HUES6 (cell line): ENCODE measurements around the gene GAMT.

Experiments used
- H3K27ac ChIP-seq: 2 replicates; pipeline ENCODE4 v1.7.0; 2013; ENCODE audit warnings: low read depth, mild to moderate bottlenecking, low read length, inconsistent platforms
- H3K27me3 ChIP-seq: 2 replicates; pipeline ENCODE4 v1.6.1; 2013; ENCODE audit warnings: low read length; ENCODE audit not compliant: control insufficient read depth, insufficient read depth
- H3K36me3 ChIP-seq: 2 replicates; pipeline ENCODE4 v1.6.1; 2013; ENCODE audit warnings: low read length; ENCODE audit not compliant: control insufficient read depth, insufficient read depth
- H3K4me1 ChIP-seq: 2 replicates; pipeline ENCODE4 v1.6.1; 2013; ENCODE audit warnings: low read length; ENCODE audit not compliant: control insufficient read depth, insufficient read depth
- H3K4me3 ChIP-seq: 2 replicates; pipeline ENCODE4 v1.5.1; 2013; ENCODE audit warnings: low read depth, low read length
- H3K9ac ChIP-seq: one replicate; pipeline ENCODE4 v1.6.1; 2013; ENCODE audit warnings: mild to moderate bottlenecking, low read length
- H3K9me3 ChIP-seq: 2 replicates; pipeline ENCODE4 v1.6.1; 2013; ENCODE audit warnings: low read depth, low read length; ENCODE audit not compliant: control insufficient read depth, insufficient read depth

Gene GAMT

GRCh38 chr19:1379126-1379905 lies 22.0 kb downstream of the GAMT start:
- peaks cover 6% of the 10 kb centered on the region; the same call in 1 of the 2 replicates for H3K4me1 ChIP-seq
- H3K27ac ChIP-seq, result no peak overlapping the region
- H3K9me3 ChIP-seq, result no peaks in the 10 kb centered on the region
- no peaks in the 10 kb centered on the region for H3K27me3 ChIP-seq
- H3K36me3 ChIP-seq, result peaks cover 18% of the 10 kb centered on the region
- no peak overlapping the region for H3K9ac ChIP-seq
- no peak overlapping the region for H3K4me3 ChIP-seq

DNA sequence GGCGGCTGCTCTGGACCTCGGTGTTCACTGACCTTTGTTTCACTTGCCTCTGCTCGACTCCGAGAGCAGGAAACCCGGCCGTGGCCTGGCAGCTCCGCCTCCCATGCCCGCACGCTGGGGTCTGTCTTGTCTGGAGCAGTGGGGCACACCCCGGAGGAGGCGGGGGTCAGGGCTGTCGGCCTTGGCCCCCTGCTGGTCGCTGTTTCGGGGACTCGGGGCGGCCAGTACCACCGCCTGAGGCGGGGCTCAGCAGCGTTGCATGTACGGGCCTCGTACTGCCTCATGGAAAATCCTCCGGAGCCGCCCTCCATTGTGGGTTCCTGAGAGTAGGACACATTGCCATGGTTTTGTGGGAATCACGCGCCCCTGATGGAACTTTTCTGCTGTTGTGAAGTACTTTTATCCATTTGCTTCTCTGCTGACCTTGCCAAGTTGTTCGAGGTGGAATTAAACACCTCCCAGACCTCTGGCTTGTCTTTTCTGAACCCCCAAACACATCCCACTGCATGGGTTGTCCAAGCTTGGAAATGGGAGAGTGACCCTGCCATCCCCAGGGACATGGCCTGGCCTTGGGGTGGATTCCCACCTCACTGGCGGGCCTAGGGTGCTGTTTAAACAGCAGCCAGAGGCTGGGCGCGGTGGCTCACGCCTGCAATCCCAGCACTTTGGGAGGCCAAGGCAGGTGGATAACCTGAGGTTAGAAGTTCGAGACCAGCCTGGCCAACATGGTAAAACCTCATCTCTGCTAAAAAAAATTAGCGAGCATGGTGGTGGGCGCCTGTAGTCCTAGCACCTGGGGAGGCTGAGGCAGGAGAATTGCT lies 23.2 kb downstream of the GAMT start:
- H3K27me3 ChIP-seq, result no peaks in the 10 kb centered on the region
- peaks cover 6% of the 10 kb centered on the region; the same call in 1 of the 2 replicates for H3K4me1 ChIP-seq
- no peaks in the 10 kb centered on the region for H3K9me3 ChIP-seq
- no peak overlapping the region for H3K9ac ChIP-seq
- peaks cover 30% of the 10 kb centered on the region for H3K36me3 ChIP-seq
- H3K4me3 ChIP-seq, result no peak overlapping the region
- no peak overlapping the region for H3K27ac ChIP-seq

- peaks cover 6% of the 10 kb centered on the region; the same call in 1 of the 2 replicates for H3K4me1 ChIP-seq
- no peak overlapping the region for H3K9ac ChIP-seq
- H3K27me3 ChIP-seq, result no peaks in the 10 kb centered on the region
- H3K4me3 ChIP-seq, result no peak overlapping the region
- H3K9me3 ChIP-seq, result no peaks in the 10 kb centered on the region
- H3K27ac ChIP-seq, result no peak overlapping the region
- peaks cover 36% of the 10 kb centered on the region for H3K36me3 ChIP-seq
Measured at GRCh38 chr19:1377176-1377964, 24.0 kb downstream of the GAMT start.

GRCh38 chr19:1376415-1376805 lies 24.9 kb downstream of the GAMT start:
- Histone ChIP-seq H3K27me3 (no peaks in the 10 kb centered on the region), H3K9me3 (no peaks in the 10 kb centered on the region), H3K4me3 (no peak overlapping the region), H3K36me3 (peaks cover 43% of the 10 kb centered on the region), H3K27ac (no peak overlapping the region), H3K9ac (no peak overlapping the region), H3K4me1 (peaks cover 4% of the 10 kb centered on the region; the same call in 1 of the 2 replicates)

DNA sequence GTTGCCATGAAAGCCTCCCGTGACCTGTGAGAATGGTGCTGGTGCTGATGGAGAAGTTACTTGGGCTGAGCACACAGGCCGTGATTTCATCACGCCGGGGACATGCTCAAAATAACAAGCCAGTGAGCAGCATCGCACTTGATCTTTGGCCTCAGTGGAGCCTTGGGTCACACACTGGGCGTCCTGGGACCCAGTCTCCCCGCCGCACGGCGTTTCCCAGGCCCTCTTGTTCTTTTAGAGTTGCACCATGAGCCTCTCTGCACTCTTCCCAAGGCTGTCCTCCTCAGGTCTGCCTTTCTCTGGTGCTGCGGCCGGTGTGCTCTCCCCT lies 27.1 kb downstream of the GAMT start:
- H3K27me3 ChIP-seq, result no peaks in the 10 kb centered on the region
- no peaks in the 10 kb centered on the region for H3K4me1 ChIP-seq
- no peak overlapping the region for H3K27ac ChIP-seq
- no peaks in the 10 kb centered on the region for H3K9me3 ChIP-seq
- H3K36me3 ChIP-seq, result peaks cover 65% of the 10 kb centered on the region
- H3K4me3 ChIP-seq, result no peak overlapping the region
- no peak overlapping the region for H3K9ac ChIP-seq

- H3K9ac ChIP-seq, result no peak overlapping the region
- no peak overlapping the region for H3K4me3 ChIP-seq
- H3K36me3 ChIP-seq, result peaks cover 69% of the 10 kb centered on the region
Measured at GRCh38 chr19:1373534-1374249, 27.6 kb downstream of the GAMT start.

GRCh38 chr19:1373042-1373533 lies 28.3 kb downstream of the GAMT start:
- Histone ChIP-seq H3K4me3 (no peak overlapping the region), H3K36me3 (peaks cover 74% of the 10 kb centered on the region), H3K4me1 (no peaks in the 10 kb centered on the region), H3K9me3 (no peaks in the 10 kb centered on the region), H3K9ac (no peak overlapping the region), H3K27ac (no peak overlapping the region), H3K27me3 (no peaks in the 10 kb centered on the region)

More at GRCh38 chr19:1373534-1374249, 27.6 kb downstream of the GAMT start:
- H3K27ac ChIP-seq, result no peak overlapping the region
- no peaks in the 10 kb centered on the region for H3K4me1 ChIP-seq
- H3K27me3 ChIP-seq, result no peaks in the 10 kb centered on the region
- H3K9me3 ChIP-seq, result no peaks in the 10 kb centered on the region

DNA sequence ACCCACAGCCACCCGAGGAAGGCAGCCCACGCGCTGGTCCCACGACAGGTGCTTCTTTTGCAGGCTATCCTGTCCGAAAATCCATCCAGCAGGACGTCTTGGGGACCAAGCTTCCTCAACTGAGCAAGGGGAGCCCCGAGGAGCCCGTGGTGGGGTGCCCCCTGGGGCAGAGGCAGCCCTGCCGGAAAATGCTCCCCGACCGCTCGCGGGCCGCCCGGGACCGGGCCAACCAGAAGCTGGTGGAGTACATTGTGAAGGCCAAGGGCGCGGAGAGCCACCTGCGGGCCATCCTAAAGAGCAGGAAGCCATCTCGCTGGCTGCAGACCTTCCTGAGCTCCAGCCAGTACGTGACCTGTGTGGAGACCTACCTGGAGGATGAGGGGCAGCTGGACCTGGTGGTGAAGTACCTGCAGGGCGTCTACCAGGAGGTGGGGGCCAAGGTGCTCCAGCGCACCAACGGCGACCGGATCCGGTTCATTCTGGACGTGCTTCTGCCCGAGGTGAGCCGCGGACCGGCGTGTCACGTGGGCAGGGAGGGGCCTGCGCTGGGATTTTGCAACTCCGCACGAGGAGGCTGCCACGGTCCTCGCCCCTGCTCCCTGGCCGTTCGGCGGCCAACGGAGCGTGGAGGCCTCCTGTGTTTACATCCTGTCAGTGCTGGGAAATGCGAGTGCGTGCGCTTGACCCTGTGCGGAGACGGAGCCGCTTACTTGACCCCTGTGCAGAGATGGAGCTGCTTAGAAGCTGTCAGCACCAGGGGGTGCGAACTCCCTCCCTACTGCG lies 30.6 kb downstream of the GAMT start:
- Histone ChIP-seq H3K9ac (no peak overlapping the region), H3K9me3 (no peaks in the 10 kb centered on the region), H3K27me3 (no peaks in the 10 kb centered on the region), H3K4me1 (no peaks in the 10 kb centered on the region), H3K36me3 (peaks cover 81% of the 10 kb centered on the region), H3K4me3 (no peak overlapping the region), H3K27ac (no peak overlapping the region)

DNA sequence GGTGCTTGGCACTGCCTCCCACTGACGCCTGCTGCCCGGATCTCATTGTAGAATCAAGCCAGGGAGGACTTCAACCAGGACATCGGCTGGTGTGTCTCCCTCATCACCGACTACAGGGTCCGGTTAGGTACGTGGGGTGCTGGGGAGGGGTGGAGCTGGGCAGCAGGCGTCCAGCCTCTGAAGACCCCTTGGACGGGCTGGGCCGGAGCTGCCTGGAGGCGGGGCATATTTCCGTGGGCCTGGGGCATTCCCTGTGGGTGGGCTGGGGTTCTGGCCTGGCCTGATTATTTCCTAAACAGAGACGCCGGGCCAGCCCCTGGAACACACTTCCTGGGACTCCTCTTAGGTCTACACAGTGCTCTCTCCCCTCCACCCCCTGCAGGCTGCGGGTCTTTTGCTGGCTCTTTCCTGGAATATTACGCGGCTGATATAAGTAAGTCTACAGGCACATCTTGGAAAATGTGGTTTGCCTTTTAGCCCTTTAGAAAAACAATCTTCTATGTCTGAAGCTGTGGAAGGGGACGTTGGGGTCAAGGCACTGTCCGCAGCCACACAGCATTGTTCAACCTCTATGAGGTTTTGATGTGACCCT lies 32.0 kb downstream of the GAMT start:
- H3K4me3 ChIP-seq, result no peak overlapping the region
- 0 out of 2 replicates have a peak, but pooled peaks cover 4% of the 10 kb centered on the region for H3K4me1 ChIP-seq
- no peaks in the 10 kb centered on the region for H3K27me3 ChIP-seq
- H3K9me3 ChIP-seq, result no peaks in the 10 kb centered on the region
- H3K36me3 ChIP-seq, result peaks cover 86% of the 10 kb centered on the region
- no peak overlapping the region for H3K9ac ChIP-seq
- H3K27ac ChIP-seq, result no peak overlapping the region
